DND-41 (cell line): ENCODE data around the gene SLC6A18.

ENCODE experiments used
- CTCF ChIP-seq: IDR thresholded peaks from 2 replicates; pipeline ENCODE4 v1.5.1; 2012; ENCODE audit warnings: borderline replicate concordance, low read length, moderate library complexity, mild to moderate bottlenecking; ENCODE audit not compliant: poor library complexity, severe bottlenecking; ENCODE audit errors: extremely low read depth
- EZH2 ChIP-seq: IDR thresholded peaks from 3 replicates; pipeline ENCODE4 v1.6.1; 2012; ENCODE audit warnings: borderline replicate concordance, low read depth, mild to moderate bottlenecking, moderate library complexity, low read length, inconsistent platforms; ENCODE audit not compliant: severe bottlenecking

- TF ChIP-seq CTCF = no peak
- no peak for TF ChIP-seq EZH2
Observed at GRCh38 chr5:1222621-1223277, 2.4 kb upstream of the SLC6A18 start.
